ENCODE measurements around the gene SLC17A3.

- TF ChIP-seq CTCF (IDR thresholded peaks at IDR 0.05) (no peak), POLR2A (IDR thresholded peaks at IDR 0.05) (no peak), EP300 (IDR thresholded peaks at IDR 0.05) (no peak)
Measured at GRCh38 chr6:25852756-25853155, 21.3 kb downstream of the SLC17A3 start.

All from tibial nerve (tissue), 4 donors.